SK-N-SH (cell line): Measurements from ENCODE around the gene TOP3B. TPM values are rescaled to one million over a fixed set of nuclear protein-coding genes. Genes with fewer than 3 reads are reported as not detected.

ENCODE experiments used
- CTCF ChIA-PET: fragments of 300-600, 350-600 bp; formaldehyde crosslinking; extraction: SDS; loops from one replicate; lab custom pipeline; 2021; lab: Yijun Ruan, JAX
- POLR2A ChIA-PET: fragments of 350-600 bp; sonication (Branson Sonifier 250); formaldehyde crosslinking; extraction: SDS; loops from one replicate; lab custom pipeline; 2020; ENCODE audit warnings: antibody characterized with exemption, inconsistent platforms; lab: Yijun Ruan, JAX
- DNase-seq: peaks from one replicate; pipeline ENCODE4 v3.0.0; 2012
- H2AFZ ChIP-seq: fragments of 200-600 bp; sonication (generic); 2 replicates; pipeline ENCODE4 v1.8.1; 2016; ENCODE audit warnings: antibody characterized with exemption, mild to moderate bottlenecking, low read depth
- H3F3A ChIP-seq: fragments of 200-600 bp; sonication (generic); replicated peaks from 2 replicates; pipeline ENCODE3; 2016; ENCODE audit warnings: antibody characterized with exemption, mild to moderate bottlenecking; ENCODE audit not compliant: insufficient read depth
- H3K27ac ChIP-seq, 2 experiments: fragments of 200-500 bp in 1 of 2; fragments of 200-600 bp in 1 of 2; sonication (Bioruptor generic) in 1 of 2; sonication (generic), shearing (Covaris generic) in 1 of 2; 2 replicates each; pipeline versions ENCODE4 v1.5.1 to v1.6.1; 2014 to 2016; ENCODE audit warnings: low read depth in 2 of 2, inconsistent platforms in 1 of 2, low read length in 1 of 2, mild to moderate bottlenecking in 1 of 2, mixed read lengths in 1 of 2
- H3K27me3 ChIP-seq: fragments of 200-600 bp; sonication (generic), shearing (Covaris generic); 2 replicates; pipeline ENCODE4 v1.6.1; 2016; ENCODE audit warnings: mixed run types; ENCODE audit not compliant: insufficient read depth
- H3K36me3 ChIP-seq, 2 experiments: fragments of 200-500 bp in 1 of 2; fragments of 200-600 bp in 1 of 2; sonication (Bioruptor generic) in 1 of 2; sonication (generic) in 1 of 2; replicated peaks in 1 of 2; 2 replicates each; pipeline versions ENCODE3 to v1.5.1; 2014 to 2016; ENCODE audit warnings: low read length in 1 of 2, mild to moderate bottlenecking in 1 of 2; ENCODE audit not compliant: insufficient read depth in 2 of 2, control insufficient read depth in 1 of 2
- H3K4me1 ChIP-seq, 2 experiments: fragments of 200-500 bp in 1 of 2; fragments of 200-600 bp in 1 of 2; sonication (Bioruptor generic) in 1 of 2; sonication (generic), shearing (Covaris generic) in 1 of 2; 2 replicates each; pipeline versions ENCODE4 v1.5.1 to v1.6.1; 2014 to 2016; ENCODE audit warnings: low read depth in 1 of 2, low read length in 1 of 2, mixed run types in 1 of 2; ENCODE audit not compliant: insufficient read depth in 2 of 2, control insufficient read depth in 1 of 2
- H3K4me2 ChIP-seq: fragments of 200-600 bp; sonication (generic), shearing (Covaris generic); 2 replicates; pipeline ENCODE4 v1.6.1; 2017; ENCODE audit warnings: mixed run types
- H3K4me3 ChIP-seq, 2 experiments: fragments of 200-500 bp in 1 of 2; fragments of 200-600 bp in 1 of 2; sonication (Bioruptor generic) in 1 of 2; sonication (generic), shearing (Covaris generic) in 1 of 2; 2 replicates each; pipeline versions ENCODE4 v1.5.1 to v1.8.1; 2014 to 2016; ENCODE audit warnings: low read depth in 2 of 2, inconsistent platforms in 1 of 2, low read length in 1 of 2, mild to moderate bottlenecking in 1 of 2, mixed read lengths in 1 of 2, moderate library complexity in 1 of 2
- H3K79me2 ChIP-seq: fragments of 200-600 bp; sonication (generic); 2 replicates; pipeline ENCODE4 v1.8.1; 2017; ENCODE audit warnings: mild to moderate bottlenecking; ENCODE audit not compliant: insufficient read depth
- H3K9ac ChIP-seq: fragments of 200-600 bp; sonication (generic); 2 replicates; pipeline ENCODE4 v1.6.1; 2017; ENCODE audit warnings: mixed run types
- H3K9me2 ChIP-seq: fragments of 200-600 bp; sonication (generic); 2 replicates; pipeline ENCODE4 v1.6.1; 2017; ENCODE audit warnings: mixed run types
- H3K9me3 ChIP-seq: fragments of 200-600 bp; sonication (generic); 2 replicates; pipeline ENCODE4 v1.6.1; 2017; ENCODE audit warnings: mixed run types, mild to moderate bottlenecking, moderate library complexity
- H4K20me1 ChIP-seq: fragments of 200-600 bp; sonication (generic); 2 replicates; pipeline ENCODE4 v1.6.1; 2017; ENCODE audit warnings: mild to moderate bottlenecking, mixed run types; ENCODE audit not compliant: insufficient read depth
- ELF1 ChIP-seq: IDR thresholded peaks from 2 replicates; pipeline ENCODE4 v1.4.0; 2012
- EZH2phosphoT487 ChIP-seq: fragments of 200-600 bp; sonication (generic); IDR thresholded peaks from 2 replicates; pipeline ENCODE4 v1.6.1; 2017; ENCODE audit warnings: low read depth, mixed run types, mild to moderate bottlenecking, antibody characterized with exemption, moderate library complexity, borderline replicate concordance
- GABPA ChIP-seq: IDR thresholded peaks from 2 replicates; pipeline ENCODE4 v1.4.0; 2012; ENCODE audit warnings: low read depth, mild to moderate bottlenecking
- JUND ChIP-seq: IDR thresholded peaks from 2 replicates; pipeline ENCODE4 v1.4.0; 2012
- NRF1 ChIP-seq: IDR thresholded peaks from 2 replicates; pipeline ENCODE4 v1.6.1; 2012; ENCODE audit warnings: low read depth, mild to moderate bottlenecking, low read length
- RXRA ChIP-seq: IDR thresholded peaks from 2 replicates; pipeline ENCODE4 v1.4.0; 2012; ENCODE audit warnings: low read depth, mild to moderate bottlenecking, borderline replicate concordance
- TCF12 ChIP-seq: IDR thresholded peaks from 2 replicates; pipeline ENCODE4 v1.4.0; 2012
- TEAD4 ChIP-seq: IDR thresholded peaks from 2 replicates; pipeline ENCODE4 v1.4.0; 2012; ENCODE audit warnings: mild to moderate bottlenecking, borderline replicate concordance; ENCODE audit not compliant: insufficient read depth
- WGBS: methylation state at CpG from one replicate; pipeline ENCODE4 v1.1.6; 2017; ENCODE audit warnings: low lambda C conversion rate; 5-methylcytosine and 5-hydroxymethylcytosine counted together
- polyA plus RNA-seq, 3 experiments: library from polyadenylated mRNA; depleted of rRNA; stranded (reverse); fragments of >200 nt; gene quantifications; 2 replicates each; pipeline ENCODE4 v1.2.3, GENCODE V29; 2012
- TF ChIP-seq, protein P1 (sequence below): fragments of 150-350 bp; IDR thresholded peaks from 2 replicates; pipeline ENCODE4 v1.6.1; 2017; ENCODE audit warnings: antibody characterized with exemption, low read length, low read depth, borderline replicate concordance
- TF ChIP-seq, protein P2 (sequence below): IDR thresholded peaks from 2 replicates; pipeline ENCODE4; 2012
- TF ChIP-seq, protein P3 (sequence below): IDR thresholded peaks from 2 replicates; pipeline ENCODE4 v1.4.0; 2012; ENCODE audit warnings: low read depth, borderline replicate concordance
- TF ChIP-seq, protein P4 (sequence below): IDR thresholded peaks from 2 replicates; pipeline ENCODE4 v1.6.1; 2012; ENCODE audit warnings: mild to moderate bottlenecking, low read depth, low read length, moderate library complexity

The TOP3B gene
- polyA plus RNA-seq, 1 of the 3 experiments (the other 2 are of a cell fraction) = 14.4 TPM

DNA sequence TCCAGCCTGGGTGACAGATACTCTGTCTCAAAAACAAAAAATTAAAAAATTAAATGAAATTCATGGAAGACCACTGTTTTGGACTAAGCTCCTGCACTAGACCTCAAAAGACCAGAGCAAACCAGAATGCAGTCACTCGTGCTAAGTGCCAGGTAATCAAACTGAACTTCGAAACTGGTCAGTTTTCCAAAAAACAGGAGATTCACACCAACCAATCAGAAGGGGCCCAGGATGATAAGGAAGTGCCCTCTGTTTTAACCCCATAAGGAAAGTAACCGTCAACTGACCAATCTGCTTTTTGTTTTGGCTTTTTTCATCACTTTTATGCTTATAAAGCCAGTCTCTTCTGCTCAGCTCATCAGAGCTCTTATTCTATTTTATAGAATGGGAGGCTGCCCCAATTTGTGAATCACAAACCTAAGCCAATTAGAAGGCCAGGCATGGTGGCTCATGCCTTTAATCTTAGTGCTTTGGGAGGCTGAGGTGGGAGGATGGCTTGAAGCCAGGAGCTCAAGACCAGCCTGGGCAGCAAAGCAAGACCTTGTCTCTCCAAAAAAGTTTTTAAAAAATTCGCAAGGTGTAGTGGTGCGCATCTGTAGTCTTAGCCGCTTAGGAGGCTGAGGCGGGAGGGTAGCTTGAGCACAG, 10.1 kb upstream of the TOP3B start (continued):
- TF ChIP-seq NRF1 = no peak
- TF ChIP-seq, protein P1, sequence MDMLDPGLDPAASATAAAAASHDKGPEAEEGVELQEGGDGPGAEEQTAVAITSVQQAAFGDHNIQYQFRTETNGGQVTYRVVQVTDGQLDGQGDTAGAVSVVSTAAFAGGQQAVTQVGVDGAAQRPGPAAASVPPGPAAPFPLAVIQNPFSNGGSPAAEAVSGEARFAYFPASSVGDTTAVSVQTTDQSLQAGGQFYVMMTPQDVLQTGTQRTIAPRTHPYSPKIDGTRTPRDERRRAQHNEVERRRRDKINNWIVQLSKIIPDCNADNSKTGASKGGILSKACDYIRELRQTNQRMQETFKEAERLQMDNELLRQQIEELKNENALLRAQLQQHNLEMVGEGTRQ = no peak
- no peak for TF ChIP-seq GABPA
- TF ChIP-seq, protein P2, sequence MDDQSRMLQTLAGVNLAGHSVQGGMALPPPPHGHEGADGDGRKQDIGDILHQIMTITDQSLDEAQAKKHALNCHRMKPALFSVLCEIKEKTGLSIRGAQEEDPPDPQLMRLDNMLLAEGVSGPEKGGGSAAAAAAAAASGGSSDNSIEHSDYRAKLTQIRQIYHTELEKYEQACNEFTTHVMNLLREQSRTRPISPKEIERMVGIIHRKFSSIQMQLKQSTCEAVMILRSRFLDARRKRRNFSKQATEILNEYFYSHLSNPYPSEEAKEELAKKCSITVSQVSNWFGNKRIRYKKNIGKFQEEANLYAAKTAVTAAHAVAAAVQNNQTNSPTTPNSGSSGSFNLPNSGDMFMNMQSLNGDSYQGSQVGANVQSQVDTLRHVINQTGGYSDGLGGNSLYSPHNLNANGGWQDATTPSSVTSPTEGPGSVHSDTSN = no peak
- no peak for TF ChIP-seq RXRA
- TF ChIP-seq JUND = no peak
- TF ChIP-seq ELF1 = no peak
- TF ChIP-seq, all 33 proteins: peak for 0

DNA sequence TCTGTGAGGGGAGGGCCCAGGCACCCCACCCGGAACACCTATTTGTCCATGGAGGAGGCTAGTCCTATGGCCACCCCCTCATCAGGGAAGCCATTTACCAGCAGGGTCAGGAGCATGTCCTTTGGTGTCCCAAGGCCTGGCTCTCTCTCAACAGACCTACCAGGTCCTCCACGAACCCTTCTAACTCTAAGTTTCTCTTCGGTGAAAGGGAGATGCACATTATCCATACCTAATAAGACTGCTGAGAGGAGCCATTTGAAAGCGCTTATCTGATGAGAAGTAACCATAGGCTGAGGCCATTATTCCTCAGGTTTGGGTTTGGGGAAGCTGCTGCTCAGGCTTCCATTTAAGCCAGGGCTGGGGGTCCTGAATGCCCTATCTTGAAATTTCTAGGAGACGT, 9.2 kb upstream of the TOP3B start:
- WGBS = 59% methylated on average over 4 of the region's 5 CpGs
- TF ChIP-seq TCF12 (no peak), TEAD4 (no peak), EZH2phosphoT487 (no peak)
- TF ChIP-seq, protein P3, sequence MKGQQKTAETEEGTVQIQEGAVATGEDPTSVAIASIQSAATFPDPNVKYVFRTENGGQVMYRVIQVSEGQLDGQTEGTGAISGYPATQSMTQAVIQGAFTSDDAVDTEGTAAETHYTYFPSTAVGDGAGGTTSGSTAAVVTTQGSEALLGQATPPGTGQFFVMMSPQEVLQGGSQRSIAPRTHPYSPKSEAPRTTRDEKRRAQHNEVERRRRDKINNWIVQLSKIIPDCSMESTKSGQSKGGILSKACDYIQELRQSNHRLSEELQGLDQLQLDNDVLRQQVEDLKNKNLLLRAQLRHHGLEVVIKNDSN = no peak
- TF ChIP-seq, protein P4, sequence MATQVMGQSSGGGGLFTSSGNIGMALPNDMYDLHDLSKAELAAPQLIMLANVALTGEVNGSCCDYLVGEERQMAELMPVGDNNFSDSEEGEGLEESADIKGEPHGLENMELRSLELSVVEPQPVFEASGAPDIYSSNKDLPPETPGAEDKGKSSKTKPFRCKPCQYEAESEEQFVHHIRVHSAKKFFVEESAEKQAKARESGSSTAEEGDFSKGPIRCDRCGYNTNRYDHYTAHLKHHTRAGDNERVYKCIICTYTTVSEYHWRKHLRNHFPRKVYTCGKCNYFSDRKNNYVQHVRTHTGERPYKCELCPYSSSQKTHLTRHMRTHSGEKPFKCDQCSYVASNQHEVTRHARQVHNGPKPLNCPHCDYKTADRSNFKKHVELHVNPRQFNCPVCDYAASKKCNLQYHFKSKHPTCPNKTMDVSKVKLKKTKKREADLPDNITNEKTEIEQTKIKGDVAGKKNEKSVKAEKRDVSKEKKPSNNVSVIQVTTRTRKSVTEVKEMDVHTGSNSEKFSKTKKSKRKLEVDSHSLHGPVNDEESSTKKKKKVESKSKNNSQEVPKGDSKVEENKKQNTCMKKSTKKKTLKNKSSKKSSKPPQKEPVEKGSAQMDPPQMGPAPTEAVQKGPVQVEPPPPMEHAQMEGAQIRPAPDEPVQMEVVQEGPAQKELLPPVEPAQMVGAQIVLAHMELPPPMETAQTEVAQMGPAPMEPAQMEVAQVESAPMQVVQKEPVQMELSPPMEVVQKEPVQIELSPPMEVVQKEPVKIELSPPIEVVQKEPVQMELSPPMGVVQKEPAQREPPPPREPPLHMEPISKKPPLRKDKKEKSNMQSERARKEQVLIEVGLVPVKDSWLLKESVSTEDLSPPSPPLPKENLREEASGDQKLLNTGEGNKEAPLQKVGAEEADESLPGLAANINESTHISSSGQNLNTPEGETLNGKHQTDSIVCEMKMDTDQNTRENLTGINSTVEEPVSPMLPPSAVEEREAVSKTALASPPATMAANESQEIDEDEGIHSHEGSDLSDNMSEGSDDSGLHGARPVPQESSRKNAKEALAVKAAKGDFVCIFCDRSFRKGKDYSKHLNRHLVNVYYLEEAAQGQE = no peak
- Histone ChIP-seq H3K4me2 (no peak overlapping the region), H3K4me1 (peaks cover 0 to 5% of the 10 kb centered on the region in 2 experiments; a peak in 1 of 4 replicates), H3K4me3 (no peak overlapping the region), H3F3A (no peaks in the 10 kb centered on the region), H3K36me3 (no peaks in the 10 kb centered on the region), H3K9me3 (no peaks in the 10 kb centered on the region), H3K27me3 (peaks cover 18% of the 10 kb centered on the region), H2AFZ (no peak overlapping the region), H3K9me2 (no peaks in the 10 kb centered on the region), H3K9ac (no peak overlapping the region), H3K27ac (no peak overlapping the region), H3K79me2 (no peaks in the 10 kb centered on the region), H4K20me1 (no peaks in the 10 kb centered on the region)
- CTCF ChIA-PET = interaction anchor here (5.1 kb wide), 1 partner anchor 19 kb away, joined by 24 read pairs; no protein-coding TSS in a partner anchor
- no peak for DNase-seq
- POLR2A ChIA-PET = no interaction called here
